Cortex of kidney (tissue), 1 donor: ENCODE data around the gene SRRD.

ENCODE experiments used
- DNase-seq: peaks from one replicate; lab custom pipeline; 2025; lab: John Stamatoyannopoulos, UW

Gene SRRD

DNA sequence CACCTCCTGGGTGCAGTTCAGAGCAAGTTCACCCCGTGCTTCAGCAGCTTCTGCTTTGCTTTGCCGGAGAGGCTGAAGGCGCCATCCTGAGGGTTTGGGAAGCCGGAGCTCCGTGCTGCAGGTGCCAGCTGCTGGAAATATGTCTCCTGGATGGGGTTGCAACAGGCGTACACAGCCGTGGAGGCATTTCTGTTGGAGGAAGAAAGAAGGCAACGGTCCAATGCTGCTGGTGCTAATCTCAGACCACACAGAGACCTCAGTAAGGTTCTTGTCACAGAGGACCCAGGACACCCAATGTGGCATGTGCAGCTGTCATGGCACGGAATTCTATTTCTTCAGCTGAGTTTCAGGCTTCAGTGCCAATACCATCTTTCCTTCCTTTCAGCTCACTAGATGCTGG is 30.5 kb upstream of the SRRD start:
- no peak for DNase-seq

DNA sequence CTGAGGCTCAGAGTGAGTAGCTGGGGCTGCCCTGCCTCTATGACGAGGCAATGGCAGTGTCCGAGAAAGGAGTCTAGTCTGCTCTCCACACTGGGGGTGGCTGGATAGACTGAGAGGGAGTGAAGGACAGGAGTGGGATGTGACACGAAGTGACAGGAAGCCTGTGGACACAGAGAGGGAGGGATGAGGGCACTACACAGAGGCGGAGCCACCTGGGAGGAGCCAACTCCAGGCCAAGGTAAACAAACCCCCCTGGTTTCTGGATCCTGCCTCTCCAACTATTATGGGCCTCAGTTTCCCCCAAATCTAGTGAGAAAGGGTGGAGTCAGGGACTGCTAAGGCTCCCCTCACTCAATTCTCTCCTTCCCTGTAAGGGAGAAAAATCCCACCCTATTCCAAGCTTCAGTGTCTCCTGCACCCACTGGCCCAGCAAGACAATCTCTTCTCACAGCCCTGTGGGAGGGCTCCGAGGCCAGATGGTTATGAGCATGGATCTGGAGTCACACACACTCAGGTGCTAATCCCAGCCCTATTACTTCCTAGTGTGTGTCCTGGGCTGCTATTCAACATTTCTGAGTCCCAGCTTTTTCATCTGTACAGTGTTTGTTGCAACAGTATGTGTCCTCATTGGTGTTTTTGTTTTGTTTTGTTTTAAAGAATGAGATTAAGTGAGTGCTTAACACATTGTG is 29.7 kb upstream of the SRRD start:
- DNase-seq = no peak

DNA sequence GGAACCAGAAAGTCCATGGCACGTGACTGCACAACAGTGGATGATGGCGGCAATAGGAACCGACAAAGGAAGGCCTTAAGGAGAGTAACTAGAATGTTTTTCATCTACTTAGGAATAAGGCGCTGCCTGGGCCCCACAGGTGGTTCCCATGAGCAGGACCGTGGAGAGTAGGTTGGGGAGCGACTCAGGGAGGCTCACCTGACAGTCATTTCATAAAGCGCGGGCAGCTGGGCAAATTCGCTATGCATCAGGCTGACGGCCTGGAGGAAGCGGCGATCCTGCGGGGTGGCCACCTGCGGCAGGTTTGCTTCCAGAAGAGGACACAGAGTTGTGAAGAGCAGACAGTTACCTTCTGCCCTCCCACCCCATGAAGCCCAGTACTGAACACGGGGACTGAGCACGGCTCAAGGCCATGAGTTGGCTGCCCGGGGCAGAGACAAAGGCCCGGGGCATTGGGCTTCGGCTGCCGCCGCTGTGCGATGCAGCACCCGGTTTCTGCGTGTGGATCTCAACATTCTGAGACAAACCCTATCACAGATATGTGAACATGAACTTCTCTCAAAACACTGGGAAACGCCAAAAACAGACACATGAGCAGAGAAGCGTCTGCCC is 25.9 kb upstream of the SRRD start:
- DNase-seq = no peak

DNA sequence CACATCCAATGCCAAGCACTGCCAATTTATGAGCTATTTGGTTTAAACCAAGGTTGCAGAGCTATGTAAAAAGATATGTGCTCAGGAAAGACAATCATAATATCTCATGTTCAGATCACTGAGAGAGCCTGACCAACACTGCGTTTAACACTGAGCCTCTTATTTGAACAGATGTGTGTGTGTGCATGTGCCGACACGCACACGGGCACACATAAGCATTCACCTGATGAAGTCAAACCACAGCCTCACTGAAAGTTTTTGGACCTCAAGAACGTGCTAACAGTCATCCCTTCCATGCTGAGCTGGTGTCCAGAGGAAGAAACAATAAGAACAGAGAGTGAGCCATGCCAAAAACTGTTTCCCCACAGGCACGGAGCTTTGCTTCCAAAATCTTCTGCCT is 23.5 kb upstream of the SRRD start:
- no peak for DNase-seq

DNA sequence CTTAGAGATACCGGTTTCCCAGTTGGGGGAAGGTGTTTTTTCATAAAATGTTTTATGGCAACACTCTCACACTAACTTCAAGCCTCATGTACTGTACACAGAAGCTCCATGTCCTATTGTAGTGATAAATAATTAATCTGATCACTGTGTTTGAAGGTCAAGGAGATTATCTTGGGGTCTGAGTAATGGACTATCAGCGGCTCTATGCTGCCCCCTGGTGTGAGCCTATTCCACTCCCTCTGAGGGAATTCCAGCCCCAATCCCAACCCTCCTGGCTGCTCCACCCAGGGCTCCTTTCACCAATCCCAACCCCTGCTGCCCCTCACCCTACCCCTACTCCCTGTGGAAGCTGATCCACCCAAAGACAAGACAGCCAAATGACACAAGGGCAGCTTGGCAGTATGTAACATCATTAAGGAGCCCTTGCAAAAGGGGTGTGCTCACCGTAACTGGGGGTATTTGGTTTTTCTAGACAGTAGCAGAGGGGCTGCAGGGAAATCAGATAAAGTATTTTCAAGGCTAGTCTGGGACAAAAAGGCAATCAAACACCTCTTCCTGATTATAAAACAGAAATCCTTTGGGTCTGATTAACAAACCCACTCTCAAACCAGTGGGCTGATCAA is 22.4 kb upstream of the SRRD start:
- no peak for DNase-seq

DNA sequence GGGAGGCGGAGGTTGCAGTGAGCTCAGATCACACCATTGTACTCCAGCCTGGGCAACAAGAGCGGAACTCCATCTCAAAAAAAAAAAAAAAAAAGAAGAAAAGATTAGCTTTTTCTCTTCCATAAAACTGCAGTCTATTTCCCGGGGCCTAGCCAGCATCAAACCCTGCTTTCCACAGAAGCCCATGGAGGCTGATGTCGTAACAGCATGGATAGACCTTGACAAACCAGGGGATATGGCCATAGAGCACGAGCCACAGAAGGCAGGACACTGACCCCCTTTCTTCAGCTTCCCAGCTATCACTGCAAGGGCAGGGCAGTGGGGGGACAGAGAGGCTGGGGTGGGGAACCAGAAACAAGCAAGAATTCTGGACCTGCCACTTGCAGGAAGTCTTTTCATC is 21.6 kb upstream of the SRRD start:
- DNase-seq = no peak

DNA sequence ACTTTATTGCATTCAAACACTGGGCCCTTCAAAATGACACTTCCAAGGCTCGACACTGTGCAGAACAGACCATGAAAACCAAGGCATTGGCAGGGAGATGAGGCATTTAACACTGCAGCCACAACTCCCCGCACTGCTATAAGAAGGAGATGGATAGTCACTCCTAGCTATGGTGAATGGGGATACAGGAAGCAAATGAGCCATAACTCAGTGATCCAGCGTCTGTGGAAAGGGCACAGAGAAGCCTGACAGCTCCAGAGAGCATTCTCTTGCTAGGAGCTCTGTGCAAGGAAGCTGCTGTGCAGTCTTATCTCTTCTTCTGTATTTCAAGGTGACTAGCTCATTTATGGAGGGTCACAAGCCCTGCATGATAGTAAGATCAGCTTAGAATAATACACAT is 21.0 kb upstream of the SRRD start:
- DNase-seq = no peak

DNA sequence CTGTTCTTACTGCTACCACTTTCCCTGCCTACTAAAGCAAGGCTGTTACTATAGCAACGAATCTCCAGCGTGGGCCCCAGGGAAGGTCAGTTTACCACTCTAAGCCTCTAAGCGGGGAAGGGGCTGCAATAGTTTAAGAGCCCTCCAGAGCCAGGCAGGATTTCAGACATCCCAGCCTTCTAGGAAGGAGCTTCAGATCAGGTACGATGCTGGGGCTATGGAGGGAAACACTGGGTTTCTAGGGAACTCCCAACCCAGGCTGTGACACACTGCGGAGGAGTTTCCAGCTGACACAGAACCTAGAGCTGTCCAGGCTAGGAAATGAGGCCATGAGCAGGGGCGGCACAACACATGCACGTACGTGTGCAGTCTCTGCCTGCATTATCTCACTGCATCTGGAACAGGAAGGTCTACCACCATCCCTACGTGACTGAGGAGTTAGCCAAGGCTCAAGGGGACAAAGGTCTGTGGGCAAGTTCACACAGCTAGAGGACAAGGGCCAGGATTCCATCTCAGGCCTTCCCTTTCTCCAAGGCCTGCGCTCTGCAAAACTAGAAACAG is 20.5 kb upstream of the SRRD start:
- no peak for DNase-seq

DNA sequence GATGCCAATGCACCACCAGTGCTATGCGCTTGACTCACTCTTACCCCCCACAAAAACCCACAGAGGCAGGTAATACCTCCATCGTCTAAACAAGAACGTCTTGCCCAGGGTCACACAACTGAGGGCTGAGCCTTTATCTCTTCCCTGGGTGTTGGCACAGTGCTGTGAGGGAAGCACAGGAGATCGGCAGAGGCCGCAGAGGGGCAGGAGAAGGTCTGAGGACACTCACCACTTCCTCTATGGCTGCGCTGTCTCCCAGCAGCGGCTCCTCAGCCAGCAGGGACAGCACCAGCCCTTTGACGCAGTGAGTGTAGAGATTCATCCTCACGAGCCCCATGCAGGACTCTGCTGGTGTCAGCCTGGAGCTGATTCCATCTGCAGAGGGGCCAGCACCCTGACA is 20.0 kb upstream of the SRRD start:
- DNase-seq = no peak

DNA sequence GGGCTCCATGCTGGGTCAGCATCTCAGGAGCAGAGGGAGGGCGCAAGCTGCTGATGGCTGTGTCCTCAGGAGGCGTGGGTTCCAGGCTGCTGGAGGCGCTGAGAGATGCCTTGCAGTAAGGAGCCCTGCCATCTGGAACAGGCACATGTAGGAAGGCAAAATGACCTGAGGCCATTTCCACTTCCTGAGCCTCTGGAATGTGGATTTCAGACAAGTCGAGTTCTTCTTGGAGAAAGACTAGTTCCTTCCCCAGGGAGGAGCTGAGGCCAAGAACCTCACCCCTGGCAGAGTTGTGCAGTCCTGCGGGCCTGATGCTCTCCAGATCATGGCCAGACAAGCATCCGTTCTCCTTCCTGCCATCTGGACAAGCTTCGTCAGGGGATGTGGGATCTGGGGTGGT is 19.4 kb upstream of the SRRD start:
- no peak for DNase-seq

DNA sequence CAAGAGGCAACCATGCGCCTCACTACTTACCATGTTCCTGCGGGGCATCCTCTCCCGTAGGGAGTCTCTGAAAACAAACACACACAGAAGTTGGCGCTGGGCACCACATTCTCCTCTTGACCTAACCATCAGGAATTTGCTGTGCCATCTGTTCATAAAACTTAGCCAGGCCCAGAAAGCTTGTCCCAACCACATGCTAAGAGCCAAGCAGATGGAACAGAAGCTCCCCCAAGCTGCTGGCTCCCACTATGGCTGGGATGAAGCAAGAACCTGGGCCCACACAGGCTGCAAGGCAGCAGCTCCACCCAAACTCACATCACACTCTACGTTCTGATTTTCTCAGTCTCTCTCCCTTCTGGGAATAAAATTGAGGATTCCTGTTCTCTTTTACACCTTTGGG is 17.5 kb upstream of the SRRD start:
- DNase-seq = no peak

DNA sequence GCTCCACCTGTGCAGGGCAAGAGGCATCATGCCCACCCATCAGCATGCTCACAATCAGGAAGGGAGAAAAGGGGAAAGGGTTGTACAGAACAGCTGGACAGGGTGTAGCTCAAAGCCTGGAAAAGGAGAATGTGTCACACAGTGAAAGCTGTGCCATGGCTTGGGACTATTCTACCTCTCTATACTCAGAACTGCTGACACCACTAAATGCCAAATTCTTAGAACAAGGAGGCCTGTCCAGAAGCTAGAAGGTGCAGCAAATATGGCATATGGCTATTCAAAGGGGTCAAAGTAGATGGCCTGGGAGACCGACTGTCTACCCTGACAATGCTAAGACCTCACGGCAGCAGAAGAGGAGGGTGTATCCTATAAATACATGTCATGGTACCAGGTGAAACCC is 12.9 kb upstream of the SRRD start:
- no peak for DNase-seq

DNA sequence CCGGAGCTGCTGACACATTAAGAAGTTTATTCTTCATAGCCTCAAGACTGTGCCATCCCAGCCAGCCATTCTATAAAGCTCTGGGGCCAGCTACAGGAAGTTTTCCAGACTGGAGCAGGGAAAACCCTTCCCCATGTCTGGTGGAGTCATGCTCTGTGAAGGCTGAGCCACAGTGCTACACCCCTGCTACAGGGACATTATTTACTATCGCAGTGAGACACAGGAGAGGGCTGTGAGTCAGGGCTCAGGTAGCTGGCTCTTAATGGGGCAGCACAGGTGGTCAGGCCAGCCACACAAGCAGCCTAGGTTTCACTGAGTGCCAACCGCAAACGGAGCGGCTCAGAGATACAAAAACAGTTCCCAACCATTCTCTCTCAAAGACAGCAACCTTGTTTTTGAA is 12.2 kb upstream of the SRRD start:
- no peak for DNase-seq

DNA sequence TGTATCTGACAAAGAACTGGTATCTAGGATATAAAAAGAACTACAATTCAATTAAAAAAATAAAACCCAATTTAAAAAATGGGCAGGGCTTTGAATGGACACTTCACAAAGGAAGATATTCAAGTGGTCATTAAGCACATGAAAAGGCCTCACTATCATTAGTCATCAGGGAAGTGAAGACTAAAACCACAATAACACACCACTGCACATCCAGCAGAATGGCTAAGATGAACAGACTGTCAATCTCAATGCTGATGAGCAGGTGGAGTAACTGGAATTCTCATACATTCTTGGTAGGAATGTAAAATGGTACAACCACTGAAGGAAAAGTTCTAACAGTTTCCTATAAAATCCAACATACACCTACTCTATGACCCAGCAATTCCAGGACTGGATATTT is 9.0 kb upstream of the SRRD start:
- DNase-seq = no peak

DNA sequence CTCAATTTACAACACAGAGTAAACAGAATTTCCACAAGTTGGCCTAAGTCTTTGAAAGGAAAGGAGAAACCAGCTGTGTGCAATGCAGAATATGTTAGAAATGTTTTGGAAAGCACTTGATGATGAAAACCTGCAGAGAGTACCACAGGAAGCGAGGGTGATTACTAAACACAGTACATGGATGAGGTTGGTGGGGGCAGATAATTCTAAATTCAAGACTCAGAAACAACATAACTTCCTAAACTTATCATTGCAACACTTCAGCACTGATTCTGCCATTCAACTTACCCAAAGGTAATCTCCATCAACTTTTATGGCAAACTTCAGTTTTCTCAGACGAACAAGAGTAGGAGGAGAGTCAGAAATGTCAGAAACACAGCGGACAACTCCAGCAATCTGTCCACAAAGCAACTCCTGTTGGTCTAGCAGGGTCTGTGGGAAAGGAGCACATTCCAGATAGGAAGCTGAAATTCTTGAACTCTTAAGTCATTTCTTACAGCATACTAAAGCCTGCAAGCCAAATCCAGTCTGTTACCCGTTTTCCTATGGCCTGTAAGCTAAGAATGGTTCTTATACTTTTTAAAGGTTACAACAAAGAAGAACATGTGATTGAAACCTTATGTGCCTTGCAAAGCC is 6.9 kb upstream of the SRRD start:
- no peak for DNase-seq

DNA sequence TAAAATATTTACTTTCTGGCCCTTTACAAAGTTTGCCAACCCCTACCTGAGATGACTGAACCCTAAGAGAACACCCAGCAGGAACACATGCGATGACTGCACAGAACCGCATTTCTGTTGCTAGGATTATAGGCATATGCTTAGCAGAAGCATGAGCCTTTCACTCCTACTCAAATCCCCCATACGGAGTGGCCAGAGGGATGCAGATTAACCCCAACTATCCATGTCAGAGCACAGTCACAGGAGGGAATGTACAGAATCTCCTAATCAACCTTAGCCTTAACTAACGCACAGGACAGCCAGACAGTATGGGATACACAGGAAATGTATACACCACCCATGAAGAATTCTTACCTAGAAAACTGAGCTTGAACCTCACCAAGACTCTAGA is 6.3 kb upstream of the SRRD start:
- no peak for DNase-seq

DNA sequence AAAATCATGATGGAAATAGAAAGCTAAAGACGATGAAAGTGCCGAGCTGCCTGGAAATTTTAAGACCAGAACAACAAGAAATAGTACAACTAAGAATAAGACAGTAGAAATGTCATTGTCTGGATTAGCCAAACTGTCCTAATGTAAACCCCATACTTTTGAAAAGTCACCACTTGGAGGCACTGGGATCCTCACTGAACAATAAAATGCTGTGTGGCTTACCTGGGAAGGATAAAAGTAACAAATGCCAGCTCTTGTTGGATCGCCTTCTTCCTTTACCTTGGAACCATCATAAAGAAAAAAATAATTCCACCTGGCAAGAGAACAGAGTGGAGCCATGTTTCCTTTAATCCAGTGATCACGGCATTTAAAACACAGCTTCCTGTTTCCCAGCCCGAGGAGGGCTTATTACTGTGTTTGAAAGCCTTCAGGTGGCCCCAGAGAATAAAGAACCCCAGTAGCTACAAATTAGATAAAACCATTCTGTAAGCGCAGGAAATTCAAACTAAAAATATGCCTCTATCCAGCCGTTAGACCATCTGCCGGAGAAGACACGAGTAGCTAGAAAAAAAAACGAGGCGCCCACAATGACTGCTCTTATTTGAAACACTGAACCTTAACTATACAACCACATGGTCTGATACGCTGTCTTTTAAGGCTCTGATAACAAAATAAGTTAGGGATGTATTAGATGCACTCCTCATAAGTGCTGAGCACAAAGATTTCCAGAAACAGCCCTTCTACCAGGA is 4.5 kb upstream of the SRRD start:
- DNase-seq = no peak

DNA sequence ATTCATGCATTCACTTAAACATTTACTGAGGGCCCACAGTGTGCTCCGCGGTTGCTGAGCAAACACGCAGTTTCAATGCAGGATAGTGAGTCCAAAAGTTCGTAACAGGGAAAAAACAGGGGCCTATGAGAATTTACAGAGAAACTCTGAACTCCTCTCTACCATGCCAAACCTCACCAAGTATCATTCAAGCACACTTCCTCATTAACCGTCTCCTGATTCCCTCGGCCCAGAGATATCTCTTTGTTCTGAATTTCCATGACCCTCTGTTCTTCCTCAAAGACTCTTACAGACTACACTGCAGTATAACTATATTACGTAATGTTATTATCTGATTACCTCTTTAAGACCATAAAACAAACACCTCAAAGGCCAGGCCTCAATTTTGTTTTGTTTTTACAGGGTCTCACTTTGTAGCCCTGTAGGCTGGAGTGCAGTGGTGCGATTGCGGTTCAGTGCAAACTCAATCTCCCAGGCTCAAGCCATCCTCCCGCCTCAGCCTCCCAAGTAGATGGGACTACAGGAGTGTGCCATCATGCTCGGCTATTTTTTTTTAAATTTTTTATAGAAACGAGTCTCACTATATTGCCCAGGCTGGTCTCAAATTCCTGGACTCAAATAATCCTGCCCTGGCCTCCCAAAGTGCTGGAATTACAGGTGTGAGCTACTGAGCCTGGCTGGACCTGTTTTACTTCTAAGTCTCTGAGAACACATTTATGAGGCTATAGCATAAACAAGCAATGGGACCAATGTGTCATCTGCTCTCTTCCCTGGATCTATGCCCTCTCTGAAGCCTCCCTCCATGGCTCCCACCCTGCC is 3.7 kb upstream of the SRRD start:
- no peak for DNase-seq

DNA sequence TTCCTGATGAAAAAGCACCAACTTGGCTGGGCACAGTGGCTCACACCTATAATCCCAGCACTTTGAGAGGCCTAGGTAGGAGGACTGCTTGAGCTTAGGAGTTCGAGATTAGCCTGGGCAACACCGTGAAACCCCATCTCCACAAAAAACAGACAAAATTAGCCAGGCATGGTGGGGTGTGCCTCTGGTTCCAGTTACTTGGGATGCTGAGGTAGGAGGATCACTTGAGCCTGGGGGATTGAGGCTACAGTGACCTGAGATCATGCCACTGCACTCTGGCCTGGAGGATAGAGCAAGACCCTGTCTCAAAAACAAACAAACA is 3.1 kb upstream of the SRRD start:
- no peak for DNase-seq

DNA sequence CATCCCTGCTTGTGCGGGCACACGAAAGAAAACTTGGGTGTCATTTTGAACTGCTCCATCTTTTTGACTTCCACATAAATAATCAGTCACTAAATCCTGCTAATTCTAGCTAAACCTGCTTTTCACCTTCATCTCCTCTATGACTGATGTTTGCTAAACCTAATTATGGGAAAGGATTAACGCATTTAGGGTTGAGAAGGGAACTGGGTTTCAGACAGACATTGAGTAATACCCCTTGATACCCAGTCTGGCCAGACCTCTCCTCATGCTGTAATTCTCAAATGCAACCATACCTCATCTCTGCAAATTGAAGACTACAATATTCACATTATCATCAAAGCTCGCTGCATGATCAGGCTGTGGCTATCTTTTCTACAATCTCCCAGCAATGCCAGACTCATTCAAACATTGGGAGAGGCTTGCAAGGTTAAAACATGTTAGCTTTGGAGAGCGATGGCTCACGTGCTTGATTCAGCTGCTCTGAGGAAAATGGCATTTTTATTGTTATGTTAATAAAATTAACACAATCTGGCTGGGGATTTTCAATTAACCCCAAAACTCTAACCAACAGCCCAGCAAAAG is 2.5 kb upstream of the SRRD start:
- no peak for DNase-seq

DNA sequence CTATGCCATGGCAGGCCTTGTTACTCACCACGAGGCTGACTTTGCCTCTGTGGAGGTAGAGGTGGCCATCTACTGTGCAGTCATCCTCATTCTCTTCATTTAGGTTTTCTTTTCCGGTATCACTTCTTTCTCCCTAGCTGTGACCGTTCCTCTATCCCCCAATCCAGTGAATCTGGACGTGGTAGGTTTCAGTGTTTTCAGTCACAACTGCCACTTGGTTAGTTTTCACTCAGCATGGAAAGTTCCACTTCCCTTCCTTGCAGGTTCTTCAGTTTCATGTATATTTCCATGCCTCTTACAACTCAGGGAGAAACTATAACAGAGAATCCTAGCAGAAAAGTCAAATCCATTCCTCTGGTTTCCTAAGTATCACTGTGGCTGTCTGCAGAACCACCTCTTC is 2.0 kb upstream of the SRRD start:
- no peak for DNase-seq
